GM20000 (cell line): ENCODE measurements around the gene PRDM5.

ENCODE experiments used
- DNase-seq: peaks from one replicate; pipeline ENCODE4 v3.0.0; 2012; ENCODE audit warnings: low spot score
- CTCF ChIP-seq: IDR thresholded peaks from 2 replicates; pipeline ENCODE4 v1.5.1; 2012; ENCODE audit warnings: mild to moderate bottlenecking, control low read depth; ENCODE audit errors: extremely low read depth, missing control alignments

The PRDM5 gene

GRCh38 chr4:120923207-120923522 lies 639 bp upstream of the PRDM5 start:
- DNase-seq: no peak
- TF ChIP-seq CTCF: no peak

GRCh38 chr4:120921456-120922380 lies 808 bp downstream of the PRDM5 start:
- no peak for DNase-seq
- no peak for TF ChIP-seq CTCF

- no peak for DNase-seq
- TF ChIP-seq CTCF: no peak
These were observed 1.9 kb downstream of the PRDM5 start for GRCh38 chr4:120920666-120921065.

- TF ChIP-seq CTCF: no peak
- no peak for DNase-seq
These were observed 3.2 kb downstream of the PRDM5 start for GRCh38 chr4:120919358-120919757.

GRCh38 chr4:120918788-120919187 lies 3.7 kb downstream of the PRDM5 start:
- no peak for TF ChIP-seq CTCF
- no peak for DNase-seq

- DNase-seq: no peak
- no peak for TF ChIP-seq CTCF
These were observed 4.4 kb downstream of the PRDM5 start for GRCh38 chr4:120918092-120918491.

GRCh38 chr4:120916937-120917336 lies 5.6 kb downstream of the PRDM5 start:
- DNase-seq: no peak
- TF ChIP-seq CTCF: no peak
